ENCODE data around the gene PRH2.

DNA sequence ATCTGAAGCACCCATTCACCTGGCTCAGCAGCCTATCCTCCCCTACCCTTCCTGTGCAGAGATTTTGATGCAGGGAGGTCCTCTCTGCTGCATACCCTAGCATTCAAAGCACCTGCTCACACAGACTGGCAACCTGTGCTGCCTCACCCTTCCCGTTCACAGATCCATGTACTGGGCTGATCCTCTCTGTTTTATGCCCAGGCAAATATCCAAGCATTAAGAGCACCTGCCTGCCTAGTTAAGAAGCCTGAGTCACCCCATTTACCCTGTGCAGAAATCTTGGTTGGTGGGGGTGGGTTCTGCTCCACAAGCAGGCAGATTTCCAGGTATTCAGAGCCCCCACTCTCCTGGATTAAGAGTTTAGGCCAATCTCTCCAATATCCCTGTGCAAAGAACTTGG is 28.1 kb upstream of the PRH2 start:
- TF ChIP-seq, protein P1, sequence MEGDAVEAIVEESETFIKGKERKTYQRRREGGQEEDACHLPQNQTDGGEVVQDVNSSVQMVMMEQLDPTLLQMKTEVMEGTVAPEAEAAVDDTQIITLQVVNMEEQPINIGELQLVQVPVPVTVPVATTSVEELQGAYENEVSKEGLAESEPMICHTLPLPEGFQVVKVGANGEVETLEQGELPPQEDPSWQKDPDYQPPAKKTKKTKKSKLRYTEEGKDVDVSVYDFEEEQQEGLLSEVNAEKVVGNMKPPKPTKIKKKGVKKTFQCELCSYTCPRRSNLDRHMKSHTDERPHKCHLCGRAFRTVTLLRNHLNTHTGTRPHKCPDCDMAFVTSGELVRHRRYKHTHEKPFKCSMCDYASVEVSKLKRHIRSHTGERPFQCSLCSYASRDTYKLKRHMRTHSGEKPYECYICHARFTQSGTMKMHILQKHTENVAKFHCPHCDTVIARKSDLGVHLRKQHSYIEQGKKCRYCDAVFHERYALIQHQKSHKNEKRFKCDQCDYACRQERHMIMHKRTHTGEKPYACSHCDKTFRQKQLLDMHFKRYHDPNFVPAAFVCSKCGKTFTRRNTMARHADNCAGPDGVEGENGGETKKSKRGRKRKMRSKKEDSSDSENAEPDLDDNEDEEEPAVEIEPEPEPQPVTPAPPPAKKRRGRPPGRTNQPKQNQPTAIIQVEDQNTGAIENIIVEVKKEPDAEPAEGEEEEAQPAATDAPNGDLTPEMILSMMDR (IDR thresholded peaks at IDR 0.05) = no peak
- TF ChIP-seq POLR2A (IDR thresholded peaks at IDR 0.05) = no peak

Data from testis (tissue), 2 donors.